ENCODE data around the gene COL5A1.

DNA sequence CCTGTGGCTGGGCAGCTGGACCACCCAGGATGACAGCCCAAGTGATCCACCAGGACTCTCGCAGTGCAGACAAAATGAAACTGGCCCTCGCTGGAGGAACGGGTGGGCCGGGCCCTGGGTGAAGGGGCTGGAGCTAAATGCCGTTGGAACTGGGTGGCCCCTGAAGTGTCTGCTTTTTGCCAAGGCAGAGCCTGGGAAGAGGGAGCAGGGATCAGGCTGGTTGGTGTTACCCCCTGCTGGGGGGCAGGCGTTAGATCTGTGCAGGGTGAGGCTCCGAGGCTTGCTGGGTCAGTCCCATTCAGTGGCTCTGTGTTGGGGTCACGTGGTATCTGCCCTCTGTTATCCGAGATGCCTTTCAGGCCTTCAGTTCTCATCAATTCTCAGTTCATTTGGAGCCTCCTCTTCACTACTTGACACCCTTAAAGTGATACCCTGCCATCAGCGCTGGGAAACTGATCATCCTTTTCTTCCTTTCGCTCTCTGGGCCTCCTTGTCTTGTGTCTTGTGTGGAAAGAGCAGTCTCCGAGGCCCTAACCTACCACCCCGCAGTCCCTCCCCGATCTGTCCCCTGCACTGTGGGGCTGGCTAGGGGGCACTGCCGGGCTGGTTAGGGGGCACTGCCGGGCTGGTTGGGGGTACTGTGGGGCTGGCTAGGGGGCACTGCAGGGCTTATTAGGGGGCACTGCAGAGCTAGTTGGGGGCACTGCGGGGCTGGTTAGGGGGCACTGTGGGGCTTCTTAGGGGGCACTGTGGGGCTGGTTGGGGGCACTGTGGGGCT, 37.3 kb downstream of the COL5A1 start:
- TF ChIP-seq, protein P1, sequence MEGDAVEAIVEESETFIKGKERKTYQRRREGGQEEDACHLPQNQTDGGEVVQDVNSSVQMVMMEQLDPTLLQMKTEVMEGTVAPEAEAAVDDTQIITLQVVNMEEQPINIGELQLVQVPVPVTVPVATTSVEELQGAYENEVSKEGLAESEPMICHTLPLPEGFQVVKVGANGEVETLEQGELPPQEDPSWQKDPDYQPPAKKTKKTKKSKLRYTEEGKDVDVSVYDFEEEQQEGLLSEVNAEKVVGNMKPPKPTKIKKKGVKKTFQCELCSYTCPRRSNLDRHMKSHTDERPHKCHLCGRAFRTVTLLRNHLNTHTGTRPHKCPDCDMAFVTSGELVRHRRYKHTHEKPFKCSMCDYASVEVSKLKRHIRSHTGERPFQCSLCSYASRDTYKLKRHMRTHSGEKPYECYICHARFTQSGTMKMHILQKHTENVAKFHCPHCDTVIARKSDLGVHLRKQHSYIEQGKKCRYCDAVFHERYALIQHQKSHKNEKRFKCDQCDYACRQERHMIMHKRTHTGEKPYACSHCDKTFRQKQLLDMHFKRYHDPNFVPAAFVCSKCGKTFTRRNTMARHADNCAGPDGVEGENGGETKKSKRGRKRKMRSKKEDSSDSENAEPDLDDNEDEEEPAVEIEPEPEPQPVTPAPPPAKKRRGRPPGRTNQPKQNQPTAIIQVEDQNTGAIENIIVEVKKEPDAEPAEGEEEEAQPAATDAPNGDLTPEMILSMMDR (IDR thresholded peaks at IDR 0.05), result no peak
- TF ChIP-seq POLR2A (IDR thresholded peaks at IDR 0.05), result no peak

Data from Peyer's patch (tissue), 4 donors.